Trophoblast cell (in vitro differentiated cells and primary cell): ENCODE results near the gene TBRG4. TPM values are rescaled to one million over a fixed set of nuclear protein-coding genes. Genes with fewer than 3 reads are reported as not detected.

Source experiments
- DNase-seq, 2 donors: peaks; one replicate each; pipeline ENCODE4 v3.0.0-alpha.2; 2016
- H2AFZ ChIP-seq: 2 replicates; pipeline ENCODE4 v1.6.1; 2013; ENCODE audit warnings: low read length, moderate library complexity, mild to moderate bottlenecking; ENCODE audit not compliant: insufficient read depth, poor library complexity
- H2AK5ac ChIP-seq: 2 replicates; pipeline ENCODE4 v1.6.1; 2013; ENCODE audit warnings: mild to moderate bottlenecking, low read length
- H2BK120ac ChIP-seq: 2 replicates; pipeline ENCODE4 v1.6.1; 2013; ENCODE audit warnings: low read length, mild to moderate bottlenecking, moderate library complexity; ENCODE audit not compliant: insufficient read depth, poor library complexity
- H2BK12ac ChIP-seq: 2 replicates; pipeline ENCODE4 v1.6.1; 2013; ENCODE audit warnings: mild to moderate bottlenecking, low read length, moderate library complexity
- H2BK5ac ChIP-seq: 2 replicates; pipeline ENCODE4 v1.6.1; 2013; ENCODE audit warnings: low read length, low read depth, moderate library complexity, mild to moderate bottlenecking; ENCODE audit not compliant: poor library complexity
- H3K14ac ChIP-seq: 2 replicates; pipeline ENCODE4 v1.6.1; 2013; ENCODE audit warnings: mild to moderate bottlenecking, low read length
- H3K18ac ChIP-seq: 2 replicates; pipeline ENCODE4 v1.6.1; 2013; ENCODE audit warnings: mild to moderate bottlenecking, low read length
- H3K23ac ChIP-seq: 2 replicates; pipeline ENCODE4 v1.6.1; 2013; ENCODE audit warnings: low read length
- H3K27ac ChIP-seq: 2 replicates; pipeline ENCODE4 v1.5.1; 2013; ENCODE audit warnings: low read depth, mild to moderate bottlenecking, inconsistent platforms, low read length, moderate library complexity
- H3K27me3 ChIP-seq: 2 replicates; pipeline ENCODE4 v1.6.1; 2013; ENCODE audit warnings: inconsistent platforms, mild to moderate bottlenecking, low read length, moderate library complexity; ENCODE audit not compliant: insufficient read depth
- H3K36me3 ChIP-seq, 2 experiments: 1 replicate in 1 of 2; 2 replicates in 1 of 2; pipeline ENCODE4 v1.6.1; 2013; ENCODE audit warnings: low read length in 2 of 2, mild to moderate bottlenecking in 2 of 2, moderate library complexity in 1 of 2; ENCODE audit not compliant: insufficient read depth in 2 of 2, control insufficient read depth in 1 of 2
- H3K4ac ChIP-seq: 2 replicates; pipeline ENCODE4 v1.6.1; 2013; ENCODE audit warnings: low read depth, mild to moderate bottlenecking, low read length, moderate library complexity
- H3K4me1 ChIP-seq, 2 experiments: 1 replicate in 1 of 2; 2 replicates in 1 of 2; pipeline ENCODE4 v1.6.1; 2013; ENCODE audit warnings: low read length in 2 of 2, mild to moderate bottlenecking in 2 of 2, moderate library complexity in 1 of 2; ENCODE audit not compliant: insufficient read depth in 2 of 2, control insufficient read depth in 1 of 2
- H3K4me2 ChIP-seq: 2 replicates; pipeline ENCODE4 v1.6.1; 2013; ENCODE audit warnings: inconsistent platforms, mild to moderate bottlenecking, low read length, moderate library complexity
- H3K4me3 ChIP-seq: 2 replicates; pipeline ENCODE4 v1.5.1; 2013; ENCODE audit warnings: mild to moderate bottlenecking, low read depth, low read length, inconsistent platforms
- H3K79me1 ChIP-seq: one replicate; pipeline ENCODE4 v1.6.1; 2013; ENCODE audit warnings: low read length
- H3K79me2 ChIP-seq: 2 replicates; pipeline ENCODE4 v1.6.1; 2013; ENCODE audit warnings: low read length, mild to moderate bottlenecking; ENCODE audit not compliant: control insufficient read depth, insufficient read depth, poor library complexity
- H3K9ac ChIP-seq: 2 replicates; pipeline ENCODE4 v1.6.1; 2013; ENCODE audit warnings: mild to moderate bottlenecking, low read length
- H3K9me3 ChIP-seq: 2 replicates; pipeline ENCODE4 v1.6.1; 2013; ENCODE audit warnings: low read depth, mild to moderate bottlenecking, control low read depth, inconsistent platforms, low read length; ENCODE audit not compliant: insufficient read depth
- H4K12ac ChIP-seq: 2 replicates; pipeline ENCODE4 v1.6.1; 2013; ENCODE audit warnings: low read depth, mild to moderate bottlenecking, low read length, moderate library complexity
- H4K8ac ChIP-seq: 2 replicates; pipeline ENCODE4 v1.6.1; 2013; ENCODE audit warnings: low read depth, mild to moderate bottlenecking, low read length, moderate library complexity
- H4K91ac ChIP-seq: one replicate; pipeline ENCODE4 v1.6.1; 2013; ENCODE audit warnings: low read depth, mild to moderate bottlenecking, low read length, moderate library complexity
- WGBS: extraction: QIAGEN DNeasy Blood & Tissue Kit; methylation state at CpG from one replicate; pipeline ENCODE4 v1.1.7; 2013; ENCODE audit warnings: missing lambda C conversion rate; ENCODE audit not compliant: insufficient read length, insufficient coverage; ENCODE audit errors: extremely low coverage; 5-methylcytosine and 5-hydroxymethylcytosine counted together
- polyA plus RNA-seq: library from polyadenylated mRNA; stranded (reverse); fragments of 200-250 nt; gene quantifications from 2 replicates; pipeline ENCODE4 v1.2.3, GENCODE V29; 2013

Gene TBRG4
- polyA plus RNA-seq, result 51.4 and 52.2 TPM in 2 replicates

DNA sequence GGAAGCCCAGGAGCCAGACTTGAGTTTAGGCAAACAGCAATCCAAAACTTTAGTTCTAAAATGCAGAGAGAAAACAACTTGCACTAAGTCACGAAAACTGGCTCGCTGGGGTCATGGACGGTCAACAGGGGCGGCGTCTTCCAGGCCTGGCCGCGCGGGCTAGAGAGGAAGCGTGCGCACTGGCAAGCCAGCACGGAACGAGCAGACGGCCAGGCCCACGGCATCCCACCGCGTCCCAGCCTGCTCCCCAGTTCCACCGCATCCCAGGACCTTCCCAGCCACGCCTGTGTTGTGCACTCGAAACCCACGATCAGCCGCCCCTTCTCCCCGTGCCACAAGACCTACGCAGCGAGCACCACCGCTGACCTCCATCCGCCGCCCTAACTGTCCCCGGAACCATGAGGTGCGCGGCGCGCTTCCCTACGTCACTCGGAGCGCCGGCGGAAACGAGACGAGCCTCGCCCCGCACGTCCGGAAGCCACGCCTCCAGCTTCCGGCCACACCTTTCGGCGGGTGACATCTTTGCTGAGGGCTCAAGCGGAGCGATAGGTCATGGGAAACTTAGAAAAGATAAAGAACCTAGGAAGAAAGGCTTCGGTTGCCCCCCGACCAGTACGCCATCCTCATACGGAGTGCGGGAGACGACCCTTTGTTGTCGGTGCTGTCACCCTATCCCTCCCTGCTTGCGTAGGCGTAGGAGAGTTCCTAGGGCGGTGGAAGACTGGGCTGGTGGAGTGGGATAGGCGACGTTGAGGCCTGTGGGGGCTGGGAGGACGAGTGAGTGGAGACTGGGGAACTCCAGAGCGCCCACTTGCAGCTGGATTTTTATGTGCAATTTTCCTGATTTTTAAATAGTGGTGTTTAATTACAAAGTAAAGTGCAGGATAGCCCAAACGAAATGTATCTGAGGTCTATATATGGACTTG lies at the start of gene TBRG4:
Gene TBRG4, minus strand, starts transcription at position 400 of the 926 bp plus-strand sequence. CDS start 2,460 bp downstream, outside the sequence.
- Histone ChIP-seq H3K79me2 (peaks cover 2% of the 10 kb centered on the region), H3K4me2 (peak within 1 kb of the TSS; percentile 72), H2AK5ac (peak within 1 kb of the TSS; percentile 75), H3K4ac (peak within 1 kb of the TSS; percentile 67), H3K36me3 (peaks cover 18 to 23% of the 10 kb centered on the region in 2 experiments), H4K8ac (peak within 1 kb of the TSS; percentile 98), H3K4me1 (no peaks in the 10 kb centered on the region), H3K18ac (peak within 1 kb of the TSS; percentile 94), H2BK12ac (no peak within 1 kb of the TSS), H3K4me3 (peak within 1 kb of the TSS; percentile 100), H4K12ac (peak within 1 kb of the TSS; percentile 95), H3K23ac (no peak within 1 kb of the TSS), H3K27me3 (no peaks in the 10 kb centered on the region), H3K79me1 (peaks cover 4% of the 10 kb centered on the region), H4K91ac (peak within 1 kb of the TSS; percentile 60), H2AFZ (peak within 1 kb of the TSS; percentile 94), H2BK120ac (peak within 1 kb of the TSS; percentile 58), H3K14ac (peak within 1 kb of the TSS; percentile 90), H3K27ac (peak within 1 kb of the TSS; percentile 85), H3K9me3 (no peaks in the 10 kb centered on the region), H2BK5ac (peak within 1 kb of the TSS; percentile 49), H3K9ac (peak within 1 kb of the TSS; percentile 98)
- DNase-seq, result peak; percentile 94 to 98
- WGBS, result no CpG with 5 or more reads among the region's 64 CpGs

DNA sequence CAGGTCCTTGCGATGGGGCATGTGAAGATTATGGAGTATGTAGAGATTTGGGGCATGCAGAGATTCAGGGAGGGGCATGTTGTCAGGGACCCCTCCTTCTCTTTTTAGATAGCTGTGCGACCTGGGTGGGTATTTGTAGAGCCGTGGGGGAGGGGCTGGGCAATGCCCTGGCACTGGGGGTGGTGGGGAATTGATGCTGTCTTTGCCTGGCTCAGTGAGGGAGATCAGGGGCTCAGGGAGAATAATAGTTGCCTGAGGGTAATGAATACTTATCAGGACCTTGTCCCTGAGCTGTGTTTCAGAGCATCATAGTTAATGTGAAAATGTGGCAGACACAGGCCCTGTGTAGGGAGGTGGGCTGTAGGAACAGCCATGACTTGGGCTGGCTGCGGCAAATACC lies 49.6 kb upstream of the TBRG4 start:
- Histone ChIP-seq H3K4me2 (no peak overlapping the region), H3K79me1 (no peaks in the 10 kb centered on the region), H2AK5ac (no peak overlapping the region), H3K4me3 (no peak overlapping the region), H3K36me3 (no peaks in the 10 kb centered on the region), H3K79me2 (no peaks in the 10 kb centered on the region), H2BK120ac (no peak overlapping the region), H4K12ac (no peak overlapping the region), H3K27me3 (peaks cover 23% of the 10 kb centered on the region), H3K18ac (no peak overlapping the region), H2BK12ac (no peak overlapping the region), H2BK5ac (no peak overlapping the region), H3K23ac (no peak overlapping the region), H2AFZ (no peak overlapping the region), H3K4ac (no peak overlapping the region), H4K91ac (no peak overlapping the region), H4K8ac (no peak overlapping the region), H3K9ac (no peak overlapping the region), H3K27ac (no peak overlapping the region), H3K4me1 (peaks cover 0 to 2% of the 10 kb centered on the region in 2 experiments), H3K14ac (no peak overlapping the region), H3K9me3 (peaks cover 14% of the 10 kb centered on the region)
- no CpG with 5 or more reads among the region's 4 CpGs for WGBS
- no peak for DNase-seq

DNA sequence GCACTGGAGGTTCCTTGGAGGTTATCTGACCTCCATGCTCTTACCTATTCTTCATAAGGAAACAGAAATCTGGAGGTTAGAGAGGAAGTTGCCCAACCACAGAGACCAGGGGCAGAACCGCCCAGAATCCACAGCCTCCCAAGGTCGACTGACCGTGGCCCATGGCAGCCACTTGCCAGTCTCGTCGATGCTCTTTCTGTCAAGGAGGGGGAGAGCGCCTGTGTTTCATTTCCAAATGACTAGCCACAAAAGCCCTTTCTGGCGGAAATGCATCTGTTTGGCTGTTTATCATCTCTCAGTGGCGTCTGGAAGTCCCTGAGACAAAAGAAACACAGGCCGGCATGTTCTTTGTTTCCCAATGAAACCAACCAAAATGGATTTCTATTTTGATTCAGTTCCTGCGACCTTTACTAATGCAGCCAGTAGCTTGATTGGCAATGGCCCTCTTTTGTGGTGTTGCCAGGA lies 49.0 kb upstream of the TBRG4 start:
- no peak overlapping the region for H4K91ac ChIP-seq
- WGBS, result no CpG with 5 or more reads among the region's 10 CpGs
- H3K23ac ChIP-seq, result no peak overlapping the region
- no peak overlapping the region for H2BK12ac ChIP-seq
- H3K79me2 ChIP-seq, result no peaks in the 10 kb centered on the region
- peaks cover 23% of the 10 kb centered on the region for H3K27me3 ChIP-seq
- H3K14ac ChIP-seq, result no peak overlapping the region
- H3K27ac ChIP-seq, result no peak overlapping the region
- no peak overlapping the region for H2BK5ac ChIP-seq
- no peaks in the 10 kb centered on the region for H3K36me3 ChIP-seq
- H4K8ac ChIP-seq, result no peak overlapping the region
- peaks cover 14% of the 10 kb centered on the region for H3K9me3 ChIP-seq
- H2AFZ ChIP-seq, result no peak overlapping the region
- H3K4me1 ChIP-seq, result peaks cover 0 to 2% of the 10 kb centered on the region in 2 experiments
- no peak overlapping the region for H2BK120ac ChIP-seq
- no peak overlapping the region for H3K4ac ChIP-seq
- no peak for DNase-seq
- no peak overlapping the region for H3K18ac ChIP-seq
- H3K4me3 ChIP-seq, result no peak overlapping the region
- no peak overlapping the region for H2AK5ac ChIP-seq
- no peaks in the 10 kb centered on the region for H3K79me1 ChIP-seq
- no peak overlapping the region for H4K12ac ChIP-seq
- H3K9ac ChIP-seq, result no peak overlapping the region
- no peak overlapping the region for H3K4me2 ChIP-seq

DNA sequence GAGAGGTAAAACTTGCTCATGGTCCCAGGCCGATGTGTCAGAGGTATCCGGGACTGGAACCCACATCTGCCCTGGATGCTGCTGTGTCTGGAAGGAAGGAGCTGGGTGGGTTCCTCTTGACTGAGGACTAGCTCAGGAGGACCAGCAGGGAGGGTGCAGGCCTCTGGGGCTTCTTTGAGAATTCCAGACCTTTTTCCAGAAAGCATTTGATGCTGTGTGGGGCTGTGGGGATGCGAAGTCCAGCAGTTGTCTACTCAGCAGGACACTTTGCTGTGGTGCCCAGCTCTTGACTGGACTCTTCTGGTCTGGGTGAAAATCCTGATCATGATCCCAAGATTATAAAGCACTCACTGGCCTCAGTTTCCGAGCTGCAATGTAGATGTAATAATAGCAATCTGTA lies 47.8 kb upstream of the TBRG4 start:
- H2BK12ac ChIP-seq, result no peak overlapping the region
- no peak overlapping the region for H2BK120ac ChIP-seq
- no peak overlapping the region for H4K8ac ChIP-seq
- H2AFZ ChIP-seq, result no peak overlapping the region
- no peak overlapping the region for H2BK5ac ChIP-seq
- no peak overlapping the region for H3K9ac ChIP-seq
- DNase-seq, result no peak
- H4K91ac ChIP-seq, result no peak overlapping the region
- no peaks in the 10 kb centered on the region for H3K79me1 ChIP-seq
- H3K4me1 ChIP-seq, result peaks cover 0 to 2% of the 10 kb centered on the region in 2 experiments
- peaks cover 14% of the 10 kb centered on the region for H3K9me3 ChIP-seq
- no CpG with 5 or more reads among the region's 4 CpGs for WGBS
- peaks cover 23% of the 10 kb centered on the region for H3K27me3 ChIP-seq
- H3K14ac ChIP-seq, result no peak overlapping the region
- H3K79me2 ChIP-seq, result no peaks in the 10 kb centered on the region
- no peak overlapping the region for H4K12ac ChIP-seq
- no peak overlapping the region for H3K23ac ChIP-seq
- no peak overlapping the region for H3K27ac ChIP-seq
- H2AK5ac ChIP-seq, result no peak overlapping the region
- no peak overlapping the region for H3K4ac ChIP-seq
- no peaks in the 10 kb centered on the region for H3K36me3 ChIP-seq
- H3K4me2 ChIP-seq, result no peak overlapping the region
- H3K4me3 ChIP-seq, result no peak overlapping the region
- no peak overlapping the region for H3K18ac ChIP-seq
